ENCODE measurements around the gene HHLA2. TPM values are rescaled to one million over a fixed set of nuclear protein-coding genes. Genes with fewer than 3 reads are reported as not detected.

The HHLA2 gene
- total RNA-seq, 1 donor from 2014 or later = not detected

- intact Hi-C loops (cut with micrococcal nuclease) = no loop called here
- ATAC-seq (no peak), DNase-seq (no peak)
These were observed 750 bp upstream of the HHLA2 start for GRCh38 chr3:108295421-108296175.

GRCh38 chr3:108297647-108298046, 1.3 kb downstream of the HHLA2 start:
- ATAC-seq = peak; percentile 52
- DNase-seq = peak; percentile 60
- intact Hi-C loops (cut with micrococcal nuclease) = no loop called here

- DNase-seq (no peak), ATAC-seq (no peak)
- intact Hi-C loops (cut with micrococcal nuclease) = no loop called here
These were observed 1.7 kb downstream of the HHLA2 start for GRCh38 chr3:108298056-108298455.

- no peak for DNase-seq
- intact Hi-C loops (cut with micrococcal nuclease) = no loop called here
- no peak for ATAC-seq
These were observed 3.9 kb downstream of the HHLA2 start for GRCh38 chr3:108300103-108300849.

GRCh38 chr3:108301695-108302404, 5.5 kb downstream of the HHLA2 start:
- intact Hi-C loops (cut with micrococcal nuclease) = no loop called here

GRCh38 chr3:108302570-108302969, 6.2 kb downstream of the HHLA2 start:
- ATAC-seq (no peak), DNase-seq (no peak)
- intact Hi-C loops (cut with micrococcal nuclease) = no loop called here

More at GRCh38 chr3:108301695-108302404, 5.5 kb downstream of the HHLA2 start:
- DNase-seq (no peak), ATAC-seq (no peak)

GRCh38 chr3:108305484-108306172, 9.3 kb downstream of the HHLA2 start:
- ATAC-seq (peak; percentile 68), DNase-seq (no peak)
- intact Hi-C loops (cut with micrococcal nuclease) = no loop called here

- intact Hi-C loops (cut with micrococcal nuclease) = no loop called here
- no peak for ATAC-seq
- DNase-seq = no peak
These were observed 15.4 kb downstream of the HHLA2 start for GRCh38 chr3:108311797-108312196.

GRCh38 chr3:108312656-108313055, 16.3 kb downstream of the HHLA2 start:
- DNase-seq (no peak), ATAC-seq (no peak)
- intact Hi-C loops (cut with micrococcal nuclease) = no loop called here

- no peak for ATAC-seq
- intact Hi-C loops (cut with micrococcal nuclease) = no loop called here
- no peak for DNase-seq
These were observed 19.5 kb downstream of the HHLA2 start for GRCh38 chr3:108315767-108316301.

GRCh38 chr3:108319428-108320082, 23.2 kb downstream of the HHLA2 start:
- ATAC-seq (no peak), DNase-seq (no peak)
- intact Hi-C loops (cut with micrococcal nuclease) = no loop called here

GRCh38 chr3:108320746-108321350, 24.5 kb downstream of the HHLA2 start:
- intact Hi-C loops (cut with micrococcal nuclease) = no loop called here
- ATAC-seq (no peak), DNase-seq (no peak)

- no peak for DNase-seq
- ATAC-seq = no peak
- intact Hi-C loops (cut with micrococcal nuclease) = no loop called here
These were observed 26.0 kb downstream of the HHLA2 start for GRCh38 chr3:108322352-108322751.

GRCh38 chr3:108324177-108324576, 27.8 kb downstream of the HHLA2 start:
- no peak for ATAC-seq
- no peak for DNase-seq
- intact Hi-C loops (cut with micrococcal nuclease) = no loop called here

GRCh38 chr3:108327168-108327567, 30.8 kb downstream of the HHLA2 start:
- DNase-seq (no peak), ATAC-seq (no peak)
- intact Hi-C loops (cut with micrococcal nuclease) = no loop called here

GRCh38 chr3:108328821-108329486, 32.6 kb downstream of the HHLA2 start:
- DNase-seq (no peak), ATAC-seq (no peak)
- intact Hi-C loops (cut with micrococcal nuclease) = no loop called here

- intact Hi-C loops (cut with micrococcal nuclease) = no loop called here
- no peak for ATAC-seq
These were observed 33.2 kb downstream of the HHLA2 start for GRCh38 chr3:108329508-108329907.

GRCh38 chr3:108329947-108330346, 33.6 kb downstream of the HHLA2 start:
- ATAC-seq (no peak), DNase-seq (no peak)
- intact Hi-C loops (cut with micrococcal nuclease) = no loop called here

More at GRCh38 chr3:108329508-108329907, 33.2 kb downstream of the HHLA2 start:
- no peak for DNase-seq
